ENCODE results near the gene EVPL. TPM values are rescaled to one million over a fixed set of nuclear protein-coding genes. Genes with fewer than 3 reads are reported as not detected.

EVPL gene
- total RNA-seq, 1 donor from 2014 or later = not detected

- Mint-ChIP-seq H3K27me3 (ENCODE audit: low read depth) (no peaks in the 10 kb centered on the region), H3K4me1 (ENCODE audit: low read depth) (peaks cover 10% of the 10 kb centered on the region), H3K4me3 (ENCODE audit: unreplicated experiment) (no peak overlapping the region), H3K36me3 (ENCODE audit: low read depth) (peaks cover 12% of the 10 kb centered on the region), H3K27ac (ENCODE audit: unreplicated experiment) (peak overlapping the region; percentile 60), H3K9me3 (ENCODE audit: low read depth) (no peaks in the 10 kb centered on the region)
- TF ChIP-seq CTCF (IDR thresholded peaks at IDR 0.05) = no peak
- peak; percentile 63 for DNase-seq (ENCODE audit: low spot score)
These were observed 30.2 kb downstream of the EVPL start for GRCh38 chr17:75996665-75997590.

GRCh38 chr17:75995385-75995925 is 31.7 kb downstream of the EVPL start:
- Mint-ChIP-seq H3K4me3 (ENCODE audit: unreplicated experiment) (no peak overlapping the region), H3K36me3 (ENCODE audit: low read depth) (peaks cover 19% of the 10 kb centered on the region), H3K27ac (ENCODE audit: unreplicated experiment) (no peak overlapping the region), H3K4me1 (ENCODE audit: low read depth) (peaks cover 10% of the 10 kb centered on the region), H3K9me3 (ENCODE audit: low read depth) (no peaks in the 10 kb centered on the region), H3K27me3 (ENCODE audit: low read depth) (no peaks in the 10 kb centered on the region)
- TF ChIP-seq CTCF (IDR thresholded peaks at IDR 0.05) = no peak
- DNase-seq (ENCODE audit: low spot score) = peak; percentile 37

- Mint-ChIP-seq H3K27me3 (ENCODE audit: low read depth) (no peaks in the 10 kb centered on the region), H3K9me3 (ENCODE audit: low read depth) (no peaks in the 10 kb centered on the region), H3K27ac (ENCODE audit: unreplicated experiment) (no peak overlapping the region), H3K4me1 (ENCODE audit: low read depth) (peaks cover 10% of the 10 kb centered on the region), H3K4me3 (ENCODE audit: unreplicated experiment) (no peak overlapping the region), H3K36me3 (ENCODE audit: low read depth) (peaks cover 20% of the 10 kb centered on the region)
- no peak for TF ChIP-seq CTCF (IDR thresholded peaks at IDR 0.05)
- DNase-seq (ENCODE audit: low spot score) = peak; percentile 36
These were observed 32.2 kb downstream of the EVPL start for GRCh38 chr17:75994802-75995370.

- H3K27ac Mint-ChIP-seq (ENCODE audit: unreplicated experiment) = no peak overlapping the region
- DNase-seq (ENCODE audit: low spot score) = peak; percentile 65
These were observed 35.7 kb downstream of the EVPL start for GRCh38 chr17:75991396-75991795.

More at GRCh38 chr17:75991396-75991795, 35.7 kb downstream of the EVPL start:
- no peak for TF ChIP-seq CTCF (IDR thresholded peaks at IDR 0.05)
- no peaks in the 10 kb centered on the region for H3K9me3 Mint-ChIP-seq (ENCODE audit: low read depth)
- H3K4me1 Mint-ChIP-seq (ENCODE audit: low read depth) = no peaks in the 10 kb centered on the region
- no peak overlapping the region for H3K4me3 Mint-ChIP-seq (ENCODE audit: unreplicated experiment)
- peaks cover 18% of the 10 kb centered on the region for H3K36me3 Mint-ChIP-seq (ENCODE audit: low read depth)
- H3K27me3 Mint-ChIP-seq (ENCODE audit: low read depth) = no peaks in the 10 kb centered on the region
